Rectal smooth muscle tissue (tissue), 1 donor: ENCODE data around the gene GMPPB.
A peak's percentile ranks its signal among the peaks of the same experiment; 100 is the strongest.
"Not testable (repeated sequence)": the region's sequence is repeated elsewhere in the genome, so short reads cannot be mapped to it uniquely, and the experiment has no call there.

Experiments
- H3K27ac ChIP-seq: one replicate; pipeline ENCODE4 v1.7.0; 2013; ENCODE audit warnings: low read depth, low read length, inconsistent platforms
- H3K27me3 ChIP-seq: one replicate; pipeline ENCODE4 v1.7.0; 2013; ENCODE audit warnings: low read length; ENCODE audit not compliant: control insufficient read depth, insufficient read depth
- H3K36me3 ChIP-seq: one replicate; pipeline ENCODE4 v1.7.0; 2013; ENCODE audit warnings: low read length; ENCODE audit not compliant: control insufficient read depth, insufficient read depth
- H3K4me1 ChIP-seq: one replicate; pipeline ENCODE4 v1.7.0; 2013; ENCODE audit warnings: low read length; ENCODE audit not compliant: control insufficient read depth, insufficient read depth
- H3K4me3 ChIP-seq: one replicate; pipeline ENCODE4 v1.7.0; 2013; ENCODE audit warnings: low read length
- H3K9ac ChIP-seq: one replicate; pipeline ENCODE4 v1.7.0; 2013; ENCODE audit warnings: low read length

GMPPB gene

GRCh38 chr3:49690856-49691255 lies 32.9 kb downstream of the GMPPB start:
- not testable (repeated sequence) for H3K4me1 ChIP-seq, H3K9ac ChIP-seq, H3K36me3 ChIP-seq, H3K27me3 ChIP-seq, H3K4me3 ChIP-seq, H3K27ac ChIP-seq

GRCh38 chr3:49689908-49690624 lies 33.7 kb downstream of the GMPPB start:
- H3K27me3 ChIP-seq, H3K27ac ChIP-seq, H3K36me3 ChIP-seq, H3K4me1 ChIP-seq: not testable (repeated sequence)
- peak overlapping the region; percentile 97 for H3K4me3 ChIP-seq
- peak overlapping the region; percentile 83 for H3K9ac ChIP-seq

- H3K9ac ChIP-seq: peak within 1 kb of the TSS; percentile 83
- peak within 1 kb of the TSS; percentile 97 for H3K4me3 ChIP-seq
- peak within 1 kb of the TSS; percentile 77 for H3K27ac ChIP-seq
- no peaks in the 10 kb centered on the region for H3K27me3 ChIP-seq
- no peaks in the 10 kb centered on the region for H3K36me3 ChIP-seq
- H3K4me1 ChIP-seq: peaks cover 7% of the 10 kb centered on the region
Observed at GRCh38 chr3:49689046-49689907, 34.5 kb downstream of the GMPPB start, which contains the start of the genes MST1 and RNF123. MST1 (minus strand) TSS chr3:49689474; CDS start chr3:49688691, 783 bp downstream. RNF123 (plus strand) TSS chr3:49689557; CDS start chr3:49691166, 1,609 bp downstream.

GRCh38 chr3:49688338-49689045 lies 35.3 kb downstream of the GMPPB start:
- H3K9ac ChIP-seq, H3K36me3 ChIP-seq, H3K4me1 ChIP-seq, H3K27me3 ChIP-seq: not testable (repeated sequence)
- H3K4me3 ChIP-seq: peak overlapping the region; percentile 97
- H3K27ac ChIP-seq: peak overlapping the region; percentile 77

- H3K36me3 ChIP-seq: peaks cover 15% of the 10 kb centered on the region
- not testable (repeated sequence) for H3K27ac ChIP-seq, H3K4me1 ChIP-seq, H3K27me3 ChIP-seq, H3K4me3 ChIP-seq, H3K9ac ChIP-seq
Observed at GRCh38 chr3:49687424-49687795, 36.3 kb downstream of the GMPPB start.

- peaks cover 20% of the 10 kb centered on the region for H3K36me3 ChIP-seq
- H3K4me1 ChIP-seq, H3K27ac ChIP-seq, H3K27me3 ChIP-seq, H3K9ac ChIP-seq: not testable (repeated sequence)
- peak overlapping the region; percentile 41 for H3K4me3 ChIP-seq
Observed at GRCh38 chr3:49686769-49687423, 36.9 kb downstream of the GMPPB start.

- H3K36me3 ChIP-seq: peaks cover 24% of the 10 kb centered on the region
- H3K27ac ChIP-seq, H3K9ac ChIP-seq, H3K27me3 ChIP-seq, H3K4me1 ChIP-seq: not testable (repeated sequence)
- peak overlapping the region; percentile 41 for H3K4me3 ChIP-seq
Observed at GRCh38 chr3:49686346-49686745, 37.4 kb downstream of the GMPPB start.

GRCh38 chr3:49685846-49686245 lies 37.9 kb downstream of the GMPPB start:
- H3K4me1 ChIP-seq, H3K27ac ChIP-seq, H3K27me3 ChIP-seq, H3K4me3 ChIP-seq, H3K9ac ChIP-seq: not testable (repeated sequence)
- peaks cover 26% of the 10 kb centered on the region for H3K36me3 ChIP-seq

- not testable (repeated sequence) for H3K4me1 ChIP-seq, H3K27ac ChIP-seq, H3K4me3 ChIP-seq, H3K9ac ChIP-seq, H3K27me3 ChIP-seq
- H3K36me3 ChIP-seq: peaks cover 33% of the 10 kb centered on the region
Observed at GRCh38 chr3:49685103-49685502, 38.6 kb downstream of the GMPPB start.

GRCh38 chr3:49684453-49684852 lies 39.3 kb downstream of the GMPPB start:
- peaks cover 39% of the 10 kb centered on the region for H3K36me3 ChIP-seq
- H3K27me3 ChIP-seq, H3K27ac ChIP-seq: not testable (repeated sequence)

GRCh38 chr3:49683162-49683561 lies 40.6 kb downstream of the GMPPB start:
- Histone ChIP-seq H3K27me3 (peaks cover 3% of the 10 kb centered on the region), H3K4me1 (no peaks in the 10 kb centered on the region), H3K9ac (no peak overlapping the region), H3K27ac (no peak overlapping the region), H3K36me3 (peaks cover 46% of the 10 kb centered on the region), H3K4me3 (no peak overlapping the region)

More at GRCh38 chr3:49684453-49684852, 39.3 kb downstream of the GMPPB start:
- not testable (repeated sequence) for H3K4me1 ChIP-seq, H3K4me3 ChIP-seq, H3K9ac ChIP-seq

- H3K27ac ChIP-seq: no peak overlapping the region
- peaks cover 62% of the 10 kb centered on the region for H3K36me3 ChIP-seq
Observed at GRCh38 chr3:49681543-49681942, 42.2 kb downstream of the GMPPB start.

More at GRCh38 chr3:49681543-49681942, 42.2 kb downstream of the GMPPB start:
- Histone ChIP-seq H3K27me3 (peaks cover 3% of the 10 kb centered on the region), H3K4me1 (no peaks in the 10 kb centered on the region), H3K9ac (no peak overlapping the region), H3K4me3 (no peak overlapping the region)
